ENCODE measurements around the gene CPHXL2.

The CPHXL2 gene

DNA sequence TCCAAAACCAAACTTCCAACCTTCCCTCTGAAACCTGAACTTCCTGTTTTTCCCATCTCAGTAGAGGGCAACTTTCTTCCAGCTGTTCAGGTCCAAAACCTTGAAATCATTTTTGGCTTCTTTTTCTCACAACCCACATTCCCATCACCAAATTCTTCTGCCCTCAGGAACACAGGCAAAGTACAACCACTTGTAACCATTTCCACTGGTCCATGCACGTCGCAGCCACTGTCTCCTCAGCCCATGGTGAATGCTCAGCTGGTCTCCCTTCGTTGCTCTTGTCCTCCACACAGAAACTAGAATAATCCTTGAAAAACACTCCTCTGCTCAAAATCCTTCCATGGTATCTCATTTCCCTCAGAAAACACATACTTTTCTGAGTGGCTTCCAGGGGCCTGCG, 50.0 kb downstream of the CPHXL2 start:
- H3K9me3 ChIP-seq (ENCODE audit: control insufficient read depth, insufficient read depth, low read depth, low read length): no peaks in the 10 kb centered on the region
- H3K36me3 ChIP-seq (ENCODE audit: control insufficient read depth in 2 of 2, insufficient read depth in 1 of 2, low read length in 2 of 2): peaks cover 8 to 61% of the 10 kb centered on the region in 2 experiments; a peak in 2 of 3 replicates
- peaks cover 6% of the 10 kb centered on the region; the same call in 1 of the 2 replicates for H3K4me1 ChIP-seq (ENCODE audit: control insufficient read depth, insufficient read depth, low read length)
- TF ChIP-seq, protein P1, sequence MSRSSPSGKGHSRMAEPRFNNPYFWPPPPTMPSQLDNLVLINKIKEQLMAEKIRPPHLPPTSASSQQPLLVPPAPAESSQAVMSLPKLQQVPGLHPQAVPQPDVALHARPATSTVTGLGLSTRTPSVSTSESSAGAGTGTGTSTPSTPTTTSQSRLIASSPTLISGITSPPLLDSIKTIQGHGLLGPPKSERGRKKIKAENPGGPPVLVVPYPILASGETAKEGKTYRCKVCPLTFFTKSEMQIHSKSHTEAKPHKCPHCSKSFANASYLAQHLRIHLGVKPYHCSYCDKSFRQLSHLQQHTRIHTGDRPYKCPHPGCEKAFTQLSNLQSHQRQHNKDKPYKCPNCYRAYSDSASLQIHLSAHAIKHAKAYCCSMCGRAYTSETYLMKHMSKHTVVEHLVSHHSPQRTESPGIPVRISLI (tag by site-specific recombination; IDR thresholded peaks at IDR 0.05): no peak
- TF ChIP-seq ZNF221 (tag by site-specific recombination; IDR thresholded peaks at IDR 0.05; ENCODE audit: borderline replicate concordance) (no peak), BCL11A (tag by site-specific recombination; IDR thresholded peaks at IDR 0.05; ENCODE audit: low read depth) (no peak), ZNF670 (tag by site-specific recombination; IDR thresholded peaks at IDR 0.05; ENCODE audit: low read depth) (no peak), SCRT2 (tag by site-specific recombination; IDR thresholded peaks at IDR 0.05) (no peak), ZNF433 (tag by site-specific recombination; IDR thresholded peaks at IDR 0.05; ENCODE audit: low read depth) (no peak), ZNF654 (tag by site-specific recombination; IDR thresholded peaks at IDR 0.05; ENCODE audit: low read depth) (no peak), SP7 (tag by site-specific recombination; IDR thresholded peaks at IDR 0.05) (no peak), ZNF677 (tag by site-specific recombination; IDR thresholded peaks at IDR 0.05) (no peak), ZNF548 (tag by site-specific recombination; IDR thresholded peaks at IDR 0.05) (no peak), MYNN (tag by site-specific recombination; IDR thresholded peaks at IDR 0.05; ENCODE audit: borderline replicate concordance) (no peak), SP2 (tag by site-specific recombination; IDR thresholded peaks at IDR 0.05) (no peak), ZFP41 (tag by site-specific recombination; IDR thresholded peaks at IDR 0.05; ENCODE audit: borderline replicate concordance) (no peak)
- TF ChIP-seq, protein P2, sequence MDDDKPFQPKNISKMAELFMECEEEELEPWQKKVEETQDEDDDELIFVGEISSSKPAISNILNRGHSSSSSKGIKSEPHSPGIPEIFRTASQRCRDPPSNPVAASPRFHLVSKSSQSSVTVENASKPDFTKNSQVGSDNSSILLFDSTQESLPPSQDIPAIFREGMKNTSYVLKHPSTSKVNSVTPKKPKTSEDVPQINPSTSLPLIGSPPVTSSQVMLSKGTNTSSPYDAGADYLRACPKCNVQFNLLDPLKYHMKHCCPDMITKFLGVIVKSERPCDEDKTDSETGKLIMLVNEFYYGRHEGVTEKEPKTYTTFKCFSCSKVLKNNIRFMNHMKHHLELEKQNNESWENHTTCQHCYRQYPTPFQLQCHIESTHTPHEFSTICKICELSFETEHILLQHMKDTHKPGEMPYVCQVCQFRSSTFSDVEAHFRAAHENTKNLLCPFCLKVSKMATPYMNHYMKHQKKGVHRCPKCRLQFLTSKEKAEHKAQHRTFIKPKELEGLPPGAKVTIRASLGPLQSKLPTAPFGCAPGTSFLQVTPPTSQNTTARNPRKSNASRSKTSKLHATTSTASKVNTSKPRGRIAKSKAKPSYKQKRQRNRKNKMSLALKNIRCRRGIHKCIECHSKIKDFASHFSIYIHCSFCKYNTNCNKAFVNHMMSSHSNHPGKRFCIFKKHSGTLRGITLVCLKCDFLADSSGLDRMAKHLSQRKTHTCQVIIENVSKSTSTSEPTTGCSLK (tag by site-specific recombination; IDR thresholded peaks at IDR 0.05): no peak
- TF ChIP-seq, protein P3, sequence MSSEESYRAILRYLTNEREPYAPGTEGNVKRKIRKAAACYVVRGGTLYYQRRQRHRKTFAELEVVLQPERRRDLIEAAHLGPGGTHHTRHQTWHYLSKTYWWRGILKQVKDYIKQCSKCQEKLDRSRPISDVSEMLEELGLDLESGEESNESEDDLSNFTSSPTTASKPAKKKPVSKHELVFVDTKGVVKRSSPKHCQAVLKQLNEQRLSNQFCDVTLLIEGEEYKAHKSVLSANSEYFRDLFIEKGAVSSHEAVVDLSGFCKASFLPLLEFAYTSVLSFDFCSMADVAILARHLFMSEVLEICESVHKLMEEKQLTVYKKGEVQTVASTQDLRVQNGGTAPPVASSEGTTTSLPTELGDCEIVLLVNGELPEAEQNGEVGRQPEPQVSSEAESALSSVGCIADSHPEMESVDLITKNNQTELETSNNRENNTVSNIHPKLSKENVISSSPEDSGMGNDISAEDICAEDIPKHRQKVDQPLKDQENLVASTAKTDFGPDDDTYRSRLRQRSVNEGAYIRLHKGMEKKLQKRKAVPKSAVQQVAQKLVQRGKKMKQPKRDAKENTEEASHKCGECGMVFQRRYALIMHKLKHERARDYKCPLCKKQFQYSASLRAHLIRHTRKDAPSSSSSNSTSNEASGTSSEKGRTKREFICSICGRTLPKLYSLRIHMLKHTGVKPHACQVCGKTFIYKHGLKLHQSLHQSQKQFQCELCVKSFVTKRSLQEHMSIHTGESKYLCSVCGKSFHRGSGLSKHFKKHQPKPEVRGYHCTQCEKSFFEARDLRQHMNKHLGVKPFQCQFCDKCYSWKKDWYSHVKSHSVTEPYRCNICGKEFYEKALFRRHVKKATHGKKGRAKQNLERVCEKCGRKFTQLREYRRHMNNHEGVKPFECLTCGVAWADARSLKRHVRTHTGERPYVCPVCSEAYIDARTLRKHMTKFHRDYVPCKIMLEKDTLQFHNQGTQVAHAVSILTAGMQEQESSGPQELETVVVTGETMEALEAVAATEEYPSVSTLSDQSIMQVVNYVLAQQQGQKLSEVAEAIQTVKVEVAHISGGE (tag by site-specific recombination; conservative IDR thresholded peaks at IDR 0.05; ENCODE audit: low read depth): no peak
- CTCF ChIA-PET: interaction anchor here (0.8 to 1.6 kb wide), 2 partner anchors 15 to 137 kb away, joined by 3 to 4 read pairs; no protein-coding TSS in a partner anchor
- no peak overlapping the region for H3K27ac ChIP-seq (ENCODE audit: extremely low read depth, low read depth, low read length)
- POLR2A ChIA-PET: no interaction called here
- no peak overlapping the region for H3K4me3 ChIP-seq (ENCODE audit: low read depth, low read length)

DNA sequence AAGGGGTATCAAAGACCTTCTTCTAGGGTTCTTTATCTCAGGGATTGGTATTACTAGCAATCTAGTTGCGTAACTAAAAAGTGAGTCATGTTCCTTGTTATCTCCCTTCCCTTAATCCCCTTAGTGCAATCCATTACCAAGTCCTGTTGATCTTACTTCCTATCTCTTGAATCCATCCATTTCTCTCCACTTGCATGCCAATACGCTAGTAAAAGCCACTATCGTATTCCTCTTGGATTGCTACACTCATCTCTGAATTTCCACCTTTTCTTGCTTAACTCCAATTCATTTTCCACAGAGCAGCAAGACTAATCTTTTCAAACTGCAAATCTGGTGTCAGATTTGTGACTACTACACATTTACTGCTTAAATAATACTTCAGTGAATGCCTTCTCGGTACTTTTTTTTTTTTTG, 51.9 kb downstream of the CPHXL2 start:
- Histone ChIP-seq H3K4me1 (ENCODE audit: control insufficient read depth, insufficient read depth, low read length) (peaks cover 6% of the 10 kb centered on the region; the same call in 1 of the 2 replicates), H3K9me3 (ENCODE audit: control insufficient read depth, insufficient read depth, low read depth, low read length) (no peaks in the 10 kb centered on the region), H3K36me3 (ENCODE audit: control insufficient read depth in 2 of 2, insufficient read depth in 1 of 2, low read length in 2 of 2) (peaks cover 4 to 52% of the 10 kb centered on the region in 2 experiments; a peak in 2 of 3 replicates), H3K4me3 (ENCODE audit: low read depth, low read length) (no peak overlapping the region), H3K27ac (ENCODE audit: extremely low read depth, low read depth, low read length) (0 out of 2 replicates have a peak overlapping the region, but pooled peaks have one; percentile 11)
- ChIA-PET POLR2A (no interaction called here), CTCF (no interaction called here)
- TF ChIP-seq ZNF324 (tag by site-specific recombination; IDR thresholded peaks at IDR 0.05) (0 out of 2 replicates have a peak, but pooled peaks have one; percentile 36), ZNF600 (tag by site-specific recombination; IDR thresholded peaks at IDR 0.05) (peak; percentile 52; the same call in 1 of the 2 replicates), ZNF747 (tag by site-specific recombination; IDR thresholded peaks at IDR 0.05) (no peak), ZBTB1 (tag by site-specific recombination; IDR thresholded peaks at IDR 0.05) (no peak), TRIM28 (IDR thresholded peaks at IDR 0.05; ENCODE audit: borderline replicate concordance, low read length) (peak; percentile 68; the same call in 1 of the 2 replicates), ZNF157 (tag by site-specific recombination; IDR thresholded peaks at IDR 0.05) (no peak), ZEB2 (tag by site-specific recombination; IDR thresholded peaks at IDR 0.05) (peak; percentile 90)
- TF ChIP-seq, protein P4, sequence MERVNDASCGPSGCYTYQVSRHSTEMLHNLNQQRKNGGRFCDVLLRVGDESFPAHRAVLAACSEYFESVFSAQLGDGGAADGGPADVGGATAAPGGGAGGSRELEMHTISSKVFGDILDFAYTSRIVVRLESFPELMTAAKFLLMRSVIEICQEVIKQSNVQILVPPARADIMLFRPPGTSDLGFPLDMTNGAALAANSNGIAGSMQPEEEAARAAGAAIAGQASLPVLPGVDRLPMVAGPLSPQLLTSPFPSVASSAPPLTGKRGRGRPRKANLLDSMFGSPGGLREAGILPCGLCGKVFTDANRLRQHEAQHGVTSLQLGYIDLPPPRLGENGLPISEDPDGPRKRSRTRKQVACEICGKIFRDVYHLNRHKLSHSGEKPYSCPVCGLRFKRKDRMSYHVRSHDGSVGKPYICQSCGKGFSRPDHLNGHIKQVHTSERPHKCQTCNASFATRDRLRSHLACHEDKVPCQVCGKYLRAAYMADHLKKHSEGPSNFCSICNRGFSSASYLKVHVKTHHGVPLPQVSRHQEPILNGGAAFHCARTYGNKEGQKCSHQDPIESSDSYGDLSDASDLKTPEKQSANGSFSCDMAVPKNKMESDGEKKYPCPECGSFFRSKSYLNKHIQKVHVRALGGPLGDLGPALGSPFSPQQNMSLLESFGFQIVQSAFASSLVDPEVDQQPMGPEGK (tag by site-specific recombination; IDR thresholded peaks at IDR 0.05): 0 out of 2 replicates have a peak, but pooled peaks have one; percentile 38
- TF ChIP-seq, protein P3 (tag by site-specific recombination; conservative IDR thresholded peaks at IDR 0.05; ENCODE audit: low read depth): 0 out of 2 replicates have a peak, but pooled peaks have one; percentile 2
